Measurements from ENCODE around the gene ZNF433.
"Not testable (repeated sequence)": the region's sequence is repeated elsewhere in the genome, so short reads cannot be mapped to it uniquely, and the experiment has no call there.

ZNF433 gene

GRCh38 chr19:12035220-12036172 is at the start of gene ZNF433:
ZNF433 (minus strand) TSS chr19:12035679; CDS start chr19:12035539, 140 bp downstream.
- DNase-seq (ENCODE audit: low spot score): peak; percentile 42

- not testable (repeated sequence) for DNase-seq (ENCODE audit: low spot score)
Observed at GRCh38 chr19:12083336-12083735, 47.9 kb upstream of the ZNF433 start.

GRCh38 chr19:12077375-12077774 is 41.9 kb upstream of the ZNF433 start:
- no peak for DNase-seq (ENCODE audit: low spot score)

GRCh38 chr19:12076331-12076730 is 40.9 kb upstream of the ZNF433 start:
- not testable (repeated sequence) for DNase-seq (ENCODE audit: low spot score)

- no peak for DNase-seq (ENCODE audit: low spot score)
Observed at GRCh38 chr19:12075538-12076139, 40.2 kb upstream of the ZNF433 start.

GRCh38 chr19:12064590-12065538 is 29.4 kb upstream of the ZNF433 start, which contains the start of gene ZNF844:
ZNF844 (plus strand) TSS chr19:12064731; CDS start chr19:12064874, 143 bp downstream.
- peak; percentile 62 for DNase-seq (ENCODE audit: low spot score)

- no peak for DNase-seq (ENCODE audit: low spot score)
Observed at GRCh38 chr19:12055784-12056183, 20.3 kb upstream of the ZNF433 start.

- DNase-seq (ENCODE audit: low spot score): peak; percentile 29
Observed at GRCh38 chr19:12052497-12053169, 17.2 kb upstream of the ZNF433 start, which contains the start of gene ZNF878. ZNF878 (minus strand) TSS chr19:12052961; CDS start chr19:12052801, 160 bp downstream.

- DNase-seq (ENCODE audit: low spot score): no peak
Observed at GRCh38 chr19:12052091-12052496, 16.6 kb upstream of the ZNF433 start.

- no peak for DNase-seq (ENCODE audit: low spot score)
Observed at GRCh38 chr19:12047868-12048267, 12.4 kb upstream of the ZNF433 start.

- no peak for DNase-seq (ENCODE audit: low spot score)
Observed at GRCh38 chr19:12043752-12044422, 8.4 kb upstream of the ZNF433 start.

- no peak for DNase-seq (ENCODE audit: low spot score)
Observed at GRCh38 chr19:12042893-12043292, 7.4 kb upstream of the ZNF433 start.

GRCh38 chr19:12034620-12035019 is 859 bp downstream of the ZNF433 start:
- DNase-seq (ENCODE audit: low spot score): no peak

GRCh38 chr19:12034198-12034597 is 1.3 kb downstream of the ZNF433 start:
- no peak for DNase-seq (ENCODE audit: low spot score)

GRCh38 chr19:12015753-12016116 is 19.7 kb downstream of the ZNF433 start:
- no peak for DNase-seq (ENCODE audit: low spot score)

GRCh38 chr19:12015015-12015752 is 20.3 kb downstream of the ZNF433 start:
- DNase-seq (ENCODE audit: low spot score): no peak

GRCh38 chr19:12000152-12000981 is 35.1 kb downstream of the ZNF433 start:
- DNase-seq (ENCODE audit: low spot score): peak; percentile 27

GRCh38 chr19:11995174-11995573 is 40.3 kb downstream of the ZNF433 start:
- no peak for DNase-seq (ENCODE audit: low spot score)

- DNase-seq (ENCODE audit: low spot score): not testable (repeated sequence)
Observed at GRCh38 chr19:11991921-11992320, 43.6 kb downstream of the ZNF433 start.

Measured in CD4-positive, alpha-beta T cell treated with Interleukin-2 at 100 ng/mL for 4 hours (primary cell).